OCI-LY3 (cell line): ENCODE measurements around the gene WFDC12.

Source experiments
- CTCF ChIP-seq: fragments of 200-600, 300-600 bp; sonication (generic); IDR thresholded peaks from 2 replicates; pipeline ENCODE4 v1.5.1; 2014; ENCODE audit warnings: antibody characterized with exemption, low read length, low read depth
- EZH2phosphoT487 ChIP-seq: fragments of 200-600 bp; shearing (Covaris generic); IDR thresholded peaks from 2 replicates; pipeline ENCODE4 v1.6.1; 2018; ENCODE audit warnings: antibody characterized with exemption, mixed run types, low read depth

- TF ChIP-seq CTCF = no peak
- TF ChIP-seq EZH2phosphoT487 = no peak
Observed at GRCh38 chr20:45115386-45115774, 8.9 kb downstream of the WFDC12 start.
